MM.1S (cell line): ENCODE data around the gene CRY1.

ENCODE experiments used
- CTCF ChIP-seq: fragments of 300-600 bp; sonication (generic); IDR thresholded peaks from 2 replicates; pipeline ENCODE4 v1.5.1; 2016; ENCODE audit warnings: antibody characterized with exemption, low read length, mixed read lengths
- EZH2 ChIP-seq: fragments of 300-600 bp; sonication (generic); optimal IDR thresholded peaks from 2 replicates; pipeline ENCODE3; 2017; ENCODE audit warnings: low read depth, mild to moderate bottlenecking, antibody characterized with exemption, low read length, mixed read lengths

- TF ChIP-seq CTCF (no peak), EZH2 (no peak)
These were observed 150.6 kb downstream of the CRY1 start for GRCh38 chr12:106942775-106943174.
